Activated T-cell treated with anti-CD3 and anti-CD28 coated beads for 24 hours (primary cell): ENCODE measurements around the gene PKP3.
"Not testable (repeated sequence)": the region's sequence is repeated elsewhere in the genome, so short reads cannot be mapped to it uniquely, and the experiment has no call there.

Experiments
- DNase-seq: peaks from one replicate; pipeline ENCODE4 v3.0.0-alpha.2; 2020; ENCODE audit warnings: low read depth

The PKP3 gene

GRCh38 chr11:412641-413119 is 18.7 kb downstream of the PKP3 start:
- no peak for DNase-seq

GRCh38 chr11:413120-414081 is 19.4 kb downstream of the PKP3 start:
- no peak for DNase-seq

GRCh38 chr11:414318-414857 is 20.4 kb downstream of the PKP3 start:
- no peak for DNase-seq

- no peak for DNase-seq
Observed at GRCh38 chr11:415640-416041, 21.6 kb downstream of the PKP3 start.

- no peak for DNase-seq
Observed at GRCh38 chr11:416051-416756, 22.2 kb downstream of the PKP3 start.

GRCh38 chr11:416757-417621 is 23.0 kb downstream of the PKP3 start:
- no peak for DNase-seq

GRCh38 chr11:417652-418342 is 23.8 kb downstream of the PKP3 start:
- DNase-seq = no peak

- DNase-seq = no peak
Observed at GRCh38 chr11:418343-419247, 24.6 kb downstream of the PKP3 start.

DNA sequence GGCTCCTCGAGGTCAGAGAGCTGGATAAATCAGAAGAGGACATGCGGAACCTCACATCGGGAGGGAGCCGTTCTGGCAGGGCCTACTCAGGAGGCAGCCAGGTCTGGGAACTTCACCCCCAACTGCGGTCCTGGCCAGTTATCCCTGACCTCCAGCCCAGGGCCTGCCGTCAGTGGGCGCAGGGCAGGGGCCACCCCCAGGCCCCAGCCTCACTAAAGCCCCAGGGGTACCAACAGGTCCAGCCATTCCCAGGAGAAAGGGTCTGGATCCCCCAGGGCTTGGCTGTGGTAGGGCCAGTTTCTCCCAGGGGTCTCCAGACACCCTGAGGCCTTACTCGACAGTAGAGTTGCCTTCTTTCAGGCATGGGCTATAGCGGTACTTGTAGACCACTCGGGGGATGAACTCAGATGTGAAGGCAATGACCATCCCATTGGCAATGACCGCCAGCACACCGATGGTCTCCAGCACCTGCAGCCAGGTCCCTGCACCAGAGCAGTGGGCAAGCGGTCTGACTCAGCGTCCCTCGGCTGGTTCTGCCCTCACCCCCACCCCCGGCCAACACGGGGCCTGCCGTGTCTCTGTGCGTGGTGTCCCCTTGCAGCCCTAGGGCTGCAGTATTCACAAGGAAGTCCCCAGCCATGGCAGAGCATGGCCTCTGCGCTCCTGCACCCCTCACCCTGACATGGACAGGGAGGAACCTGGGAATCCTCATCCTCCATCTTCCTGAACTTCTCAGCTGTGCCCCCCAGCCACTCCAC is 25.4 kb downstream of the PKP3 start:
- DNase-seq = no peak

- no peak for DNase-seq
Observed at GRCh38 chr11:420054-420910, 26.3 kb downstream of the PKP3 start.

DNA sequence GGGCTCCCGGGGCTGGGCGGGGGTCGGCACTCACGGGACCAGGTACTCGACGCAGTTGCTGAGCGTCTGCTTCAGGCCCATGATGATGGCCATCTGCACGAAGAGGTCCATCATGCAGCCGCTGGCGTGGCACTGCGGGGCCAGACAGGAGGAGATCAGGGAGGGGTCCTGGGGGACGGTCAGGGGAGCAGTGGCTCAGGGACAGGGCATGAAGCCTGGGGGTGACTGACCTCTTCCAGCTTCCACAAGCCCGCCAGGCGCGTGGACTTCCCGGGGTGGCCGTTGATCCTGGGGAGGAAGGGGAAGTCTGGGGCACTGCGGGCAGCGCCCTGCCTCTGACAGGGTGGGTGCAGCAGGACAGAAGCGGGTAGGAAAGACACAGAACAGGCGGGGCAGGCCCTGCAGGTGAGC is 26.9 kb downstream of the PKP3 start:
- DNase-seq = no peak

GRCh38 chr11:422249-422656 is 28.2 kb downstream of the PKP3 start:
- no peak for DNase-seq

- DNase-seq = no peak
Observed at GRCh38 chr11:424232-424631, 30.2 kb downstream of the PKP3 start.

- DNase-seq = not testable (repeated sequence)
Observed at GRCh38 chr11:424766-425165, 30.8 kb downstream of the PKP3 start.

DNA sequence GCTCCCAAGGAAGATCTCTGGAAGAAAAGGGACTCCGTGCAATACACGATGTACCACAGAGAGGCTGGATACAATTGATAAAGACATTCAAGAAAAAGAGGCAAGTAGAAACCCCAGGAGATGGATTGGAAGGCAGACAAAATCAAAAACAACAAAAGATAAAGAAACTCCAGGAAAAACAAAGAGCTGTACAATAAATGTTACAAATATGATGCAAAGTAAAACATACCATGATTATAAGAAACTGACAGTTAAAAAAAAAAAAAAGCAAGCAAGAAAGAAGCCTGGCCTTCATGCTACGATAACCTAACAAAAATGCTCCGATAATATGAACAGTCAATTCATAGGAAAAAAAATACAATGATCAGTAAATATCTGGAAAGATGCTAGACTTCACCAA is 31.3 kb downstream of the PKP3 start:
- DNase-seq = no peak

GRCh38 chr11:426851-427250 is 32.8 kb downstream of the PKP3 start:
- DNase-seq = no peak

DNA sequence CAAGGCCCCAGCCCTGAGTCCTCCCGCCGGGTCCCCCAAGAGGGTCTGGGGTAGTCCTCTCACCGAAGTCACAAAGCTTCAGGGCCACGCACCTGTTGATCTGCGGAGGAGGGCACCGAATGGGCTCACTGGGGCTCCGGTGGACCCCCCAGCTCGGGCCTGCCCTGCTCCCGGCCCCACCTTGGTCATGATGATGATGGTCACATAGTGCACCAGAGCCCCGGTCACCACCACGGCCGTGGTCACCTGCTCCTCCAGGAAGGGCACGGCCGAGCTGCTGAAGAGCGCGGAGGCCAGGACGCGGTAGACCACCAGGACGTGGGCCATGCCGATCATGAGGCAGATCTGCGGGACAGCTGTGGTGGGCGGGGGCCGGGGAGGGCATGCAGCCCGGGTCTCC is 34.3 kb downstream of the PKP3 start:
- no peak for DNase-seq

GRCh38 chr11:429391-429790 is 35.4 kb downstream of the PKP3 start:
- DNase-seq = no peak
